HG03135 (cell line): Measurements from ENCODE around the gene FGFRL1.
A peak's percentile ranks its signal among the peaks of the same experiment; 100 is the strongest.
"Not testable (repeated sequence)": the region's sequence is repeated elsewhere in the genome, so short reads cannot be mapped to it uniquely, and the experiment has no call there.

Experiments
- ATAC-seq: cut with Tn5 transposase; IDR thresholded peaks from one replicate; pipeline ENCODE4 v1.9.1; 2021; ENCODE audit warnings: mild to moderate bottlenecking, moderate library complexity; ENCODE audit not compliant: unreplicated experiment

Gene FGFRL1

DNA sequence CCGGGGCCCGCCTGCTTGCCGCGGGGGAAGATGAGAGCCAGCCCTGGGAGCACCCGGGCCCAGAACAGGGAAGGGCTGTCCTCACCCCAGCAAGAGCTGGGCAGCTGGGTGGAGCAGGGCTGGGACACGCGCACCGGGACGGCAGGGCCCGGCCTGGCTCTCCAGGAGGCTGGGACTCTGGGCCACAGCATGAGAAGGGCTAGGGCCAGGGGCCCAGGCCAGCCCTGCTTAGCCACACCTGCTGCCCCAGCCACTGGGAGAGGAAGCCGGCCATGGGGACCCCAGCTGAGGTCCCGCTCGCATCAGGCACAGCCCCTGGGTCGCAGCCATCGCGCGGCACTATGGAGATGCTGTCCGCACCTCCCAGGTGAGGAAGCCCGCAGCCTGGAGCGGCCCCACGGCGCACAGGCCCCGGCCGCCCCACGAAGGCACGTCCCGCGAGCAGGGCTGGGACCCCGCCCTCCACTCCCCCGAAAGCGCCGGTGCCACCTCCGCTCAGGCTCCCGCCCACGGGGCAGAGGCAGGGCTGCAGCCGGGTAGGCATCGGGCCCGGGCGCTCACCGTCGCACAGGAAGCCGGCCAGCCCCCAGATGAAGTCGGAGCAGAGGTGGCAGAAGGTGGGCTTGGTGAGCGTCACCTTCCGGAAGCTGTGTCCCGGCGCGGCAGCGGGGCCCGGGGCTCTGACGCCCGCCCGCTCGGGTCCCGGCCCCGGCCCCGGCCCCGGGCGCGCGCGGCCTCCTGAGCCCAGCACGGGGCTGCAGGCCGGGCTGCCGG lies 38.6 kb upstream of the FGFRL1 start:
- peak; percentile 39 for ATAC-seq

DNA sequence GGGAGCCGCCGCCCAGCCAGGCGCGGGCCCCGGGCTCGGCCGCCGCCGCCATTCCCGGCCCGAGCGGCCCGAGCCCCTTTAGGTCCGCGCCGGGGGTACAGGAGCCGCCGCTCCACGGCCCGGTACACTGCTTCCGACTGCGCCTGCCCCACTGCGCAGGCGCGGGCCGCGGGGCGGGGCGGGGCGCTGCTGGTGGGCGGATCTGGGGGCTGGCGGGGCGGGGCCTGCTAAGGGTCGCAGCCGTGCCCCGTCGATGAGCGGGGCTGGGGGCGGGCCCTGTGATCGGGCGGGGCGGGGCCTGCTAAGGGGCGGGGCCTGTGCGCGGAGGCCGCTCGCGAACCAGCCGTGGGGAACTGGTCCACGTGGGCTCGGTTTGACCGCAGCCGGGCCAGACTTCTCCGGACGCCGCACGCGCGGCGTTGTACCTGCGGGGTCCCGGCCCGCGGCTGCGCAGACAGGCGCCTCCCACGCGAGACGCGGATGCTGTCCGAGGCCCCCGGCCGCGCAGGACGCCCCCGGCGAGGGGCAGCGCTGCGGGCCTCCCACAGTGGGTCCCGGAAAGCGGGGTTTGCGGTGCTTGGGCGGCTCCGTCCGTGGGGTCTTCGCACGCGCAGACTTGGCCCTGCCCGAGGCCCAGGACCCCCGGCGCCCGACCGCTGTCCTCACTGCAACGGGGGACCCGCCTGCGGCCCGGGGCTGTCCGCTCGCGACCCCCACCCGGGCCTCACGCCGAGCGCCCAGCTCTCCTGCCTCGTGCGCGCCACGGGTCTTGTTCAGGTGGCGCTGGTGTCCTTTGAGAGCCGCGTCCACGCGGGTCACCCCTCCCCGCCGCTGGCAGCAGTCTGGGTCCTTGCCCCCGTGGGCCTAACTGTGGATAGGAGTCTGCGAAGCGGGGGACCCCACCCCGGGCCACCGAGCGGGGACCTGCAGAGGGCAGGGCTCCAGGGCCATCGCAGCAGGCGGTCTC lies 37.7 kb upstream of the FGFRL1 start, which contains the start of gene DGKQ:
Gene DGKQ, minus strand, starts transcription at position 139 of the 967 bp plus-strand sequence. Its CDS starts 87 bp downstream, at position 52.
- ATAC-seq = peak; percentile 69

DNA sequence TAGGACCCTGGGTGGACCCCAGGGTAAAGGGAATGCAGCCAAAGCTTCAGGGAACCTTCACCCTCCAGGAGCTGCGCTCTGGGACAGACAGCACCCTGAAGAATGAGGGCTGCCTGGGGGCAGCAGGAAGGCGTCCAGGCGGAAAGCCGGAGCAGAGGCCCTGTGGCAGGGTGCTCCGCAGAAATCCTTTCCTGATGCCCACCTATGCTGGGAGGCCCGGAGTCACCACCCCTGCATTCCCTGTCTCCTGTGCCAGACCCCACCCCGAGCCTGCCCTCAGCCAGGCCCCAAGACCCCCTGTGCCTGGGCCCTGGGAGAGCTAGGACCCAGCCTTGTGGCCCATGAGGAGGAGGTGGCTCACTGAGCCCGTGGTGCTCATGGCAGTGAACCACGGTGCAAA lies 36.8 kb upstream of the FGFRL1 start:
- no peak for ATAC-seq

DNA sequence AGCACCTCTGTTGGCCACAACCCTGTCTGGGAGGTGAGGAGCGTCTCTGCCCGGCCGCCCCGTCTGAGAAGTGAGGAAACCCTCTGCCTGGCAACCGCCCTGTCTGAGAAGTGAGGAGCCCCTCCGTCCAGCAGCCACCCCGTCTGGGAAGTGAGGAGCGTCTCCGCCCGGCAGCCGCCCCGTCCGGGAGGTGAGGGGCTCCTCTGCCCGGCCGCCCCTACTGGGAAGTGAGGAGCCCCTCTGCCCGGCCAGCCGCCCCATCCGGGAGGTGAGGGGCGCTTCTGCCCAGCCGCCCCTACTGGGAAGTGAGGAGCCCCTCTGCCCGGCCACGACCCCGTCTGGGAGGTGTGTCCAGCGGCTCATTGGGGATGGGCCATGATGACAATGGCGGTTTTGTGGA lies 35.4 kb upstream of the FGFRL1 start:
- ATAC-seq = not testable (repeated sequence)

DNA sequence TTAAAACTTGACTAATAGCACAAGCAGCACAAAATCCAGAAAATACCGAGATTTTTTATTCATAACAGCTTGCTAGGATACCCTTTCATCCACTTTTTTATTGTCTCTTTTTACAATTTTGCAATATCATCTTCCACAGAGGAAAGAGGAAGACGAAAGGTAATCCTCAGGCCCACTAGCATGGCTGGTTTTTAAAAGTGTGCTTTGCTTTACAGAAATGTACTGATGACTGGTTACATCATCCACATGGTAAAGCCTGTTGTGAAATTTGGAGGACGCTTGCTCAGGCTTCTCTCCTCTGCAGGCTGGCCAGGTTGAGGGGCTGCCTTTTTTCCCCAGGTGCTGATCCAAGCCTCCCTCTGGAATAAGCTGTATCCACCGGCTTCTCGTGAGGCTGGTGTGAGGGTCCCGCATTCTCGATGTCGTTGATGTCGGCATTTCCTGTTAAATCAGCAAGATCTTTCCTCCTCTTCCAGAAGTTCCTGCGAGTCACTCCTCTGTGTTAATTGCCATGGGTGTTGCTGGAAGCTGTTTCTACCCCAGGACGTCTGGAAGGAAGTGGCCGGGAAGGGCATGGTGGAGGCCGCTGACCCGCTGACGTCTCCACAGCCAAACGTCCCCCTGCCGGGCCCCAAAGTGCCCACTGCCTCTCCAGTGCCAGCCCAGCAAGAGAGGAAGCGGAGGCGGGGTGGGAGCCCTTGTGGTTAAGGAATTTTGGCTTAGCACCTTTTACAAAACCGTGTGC lies 32.3 kb upstream of the FGFRL1 start:
- no peak for ATAC-seq

DNA sequence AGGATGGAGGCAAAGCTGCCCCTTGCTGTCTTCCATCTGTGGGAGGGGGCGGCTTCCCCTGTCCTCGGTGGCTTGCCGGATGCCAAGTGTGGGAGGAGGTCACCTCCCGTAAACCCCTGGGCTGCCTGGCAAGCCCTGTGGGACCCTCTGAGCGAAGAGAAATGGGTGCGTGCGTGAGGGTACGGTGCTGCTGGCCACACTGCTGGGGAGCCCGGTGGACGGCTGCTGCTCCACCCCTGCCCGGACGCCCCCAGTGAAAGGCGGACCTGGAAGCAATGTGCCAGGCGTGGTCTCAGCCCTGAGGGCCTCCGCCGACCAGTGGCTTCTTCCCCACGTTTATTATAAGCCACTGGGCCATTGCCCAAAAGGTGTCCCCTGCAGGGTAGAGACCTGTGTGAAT lies 29.1 kb upstream of the FGFRL1 start:
- no peak for ATAC-seq

DNA sequence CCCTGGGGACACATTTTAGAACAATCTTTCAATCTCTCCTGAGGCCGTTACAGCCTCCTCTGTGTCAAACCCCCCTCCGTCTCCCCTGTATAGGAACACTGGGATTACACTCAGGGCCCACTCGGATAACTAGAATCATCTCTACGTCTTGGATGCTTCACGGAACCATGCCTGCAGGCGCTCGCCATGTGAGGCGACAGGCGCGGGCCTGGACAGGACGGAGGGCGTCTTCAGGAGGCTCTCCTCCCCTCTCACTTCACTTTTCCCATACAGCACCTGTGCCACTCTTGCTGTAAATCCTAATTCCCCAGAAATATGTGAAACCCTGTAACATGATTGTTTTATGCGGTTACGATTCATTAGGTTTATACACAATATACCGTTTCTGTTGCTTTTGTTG lies 28.6 kb upstream of the FGFRL1 start:
- no peak for ATAC-seq

DNA sequence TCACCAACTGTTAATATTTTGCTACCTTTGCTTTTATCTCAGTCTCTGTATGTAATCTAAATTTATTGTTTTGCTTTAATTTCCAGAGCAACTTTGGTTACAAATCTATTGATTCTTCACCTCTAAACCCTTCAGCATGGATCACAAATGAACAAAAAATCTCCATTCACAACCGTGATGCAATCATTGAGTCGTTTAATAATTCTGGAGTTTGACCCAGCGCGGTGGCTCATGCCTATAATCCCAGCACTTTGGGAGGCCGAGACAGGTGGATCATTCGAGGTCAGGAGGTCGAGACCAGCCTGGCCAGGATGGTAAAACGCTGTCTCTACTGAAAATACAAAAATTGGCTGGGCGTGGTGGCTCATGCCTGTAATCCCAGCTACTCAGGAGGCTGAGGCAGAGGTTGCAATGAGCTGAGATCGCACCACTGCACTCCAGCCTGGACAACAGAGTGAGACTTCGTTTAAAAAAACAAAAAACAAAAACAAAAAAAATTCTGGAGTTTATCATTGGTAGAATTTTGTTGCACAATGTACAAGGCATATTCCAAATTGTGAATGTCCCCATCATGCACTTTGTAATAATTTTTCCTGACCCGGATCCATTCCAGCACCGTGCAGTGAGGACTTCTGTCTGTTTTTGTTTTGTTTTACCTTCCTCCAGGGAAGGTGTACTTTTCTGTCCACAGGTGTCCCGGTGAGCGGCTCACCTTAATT lies 26.9 kb upstream of the FGFRL1 start:
- ATAC-seq = no peak

DNA sequence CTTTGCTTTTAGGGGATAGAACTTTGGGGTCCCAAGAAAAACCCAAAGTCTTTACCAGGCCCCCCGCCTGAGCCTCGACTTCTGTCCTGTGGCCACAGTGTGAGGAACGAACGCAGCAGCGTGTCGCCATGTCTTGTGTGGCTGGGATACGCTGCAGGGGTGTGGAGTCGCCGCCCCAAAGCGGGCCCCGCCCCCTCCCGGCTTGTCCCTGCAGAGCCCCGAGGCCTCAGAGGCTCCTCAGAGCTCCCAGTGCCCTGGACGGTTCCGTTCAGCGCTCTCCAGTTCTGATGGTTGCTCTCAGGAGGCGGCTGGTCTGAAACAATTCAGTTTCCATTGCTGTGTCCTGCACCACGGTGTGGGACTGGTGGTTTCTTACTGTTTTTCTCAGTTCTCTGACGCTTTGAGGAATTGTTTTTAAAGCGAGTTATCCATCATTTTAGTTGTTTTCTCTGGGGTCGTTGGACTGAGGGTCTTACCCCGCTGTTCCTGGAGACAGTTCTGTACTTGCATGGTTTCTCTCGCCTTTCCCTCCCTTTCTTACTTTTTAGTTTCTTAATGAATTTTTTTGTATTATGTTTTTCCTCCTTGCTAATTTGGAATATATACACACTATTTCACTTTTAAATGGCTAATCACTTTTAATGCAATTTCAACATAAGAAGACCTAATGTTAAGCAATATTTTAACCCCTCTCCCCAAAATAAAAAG lies 26.1 kb upstream of the FGFRL1 start:
- no peak for ATAC-seq

DNA sequence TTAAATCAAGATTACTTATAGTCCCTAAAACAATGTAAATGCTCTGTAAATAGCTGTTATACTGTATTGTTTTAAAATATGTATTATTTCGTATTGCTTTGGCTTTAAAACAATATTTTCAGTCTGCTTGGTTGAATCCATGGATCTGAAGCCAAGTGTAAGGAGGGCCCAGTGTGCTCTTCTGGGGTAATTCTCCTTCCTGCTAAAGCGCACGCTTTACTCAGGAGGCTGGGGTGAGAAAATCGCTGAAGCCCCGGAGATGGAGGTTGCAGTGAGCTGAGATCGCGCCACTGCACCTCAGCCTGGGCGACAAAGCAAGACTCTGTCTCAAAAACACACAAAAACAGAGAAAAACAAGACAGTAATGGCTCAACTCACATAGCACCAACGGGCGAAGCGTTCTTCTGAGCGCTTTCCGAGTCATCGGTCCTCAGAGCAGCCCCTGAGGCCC lies 25.0 kb upstream of the FGFRL1 start:
- peak; percentile 17 for ATAC-seq

DNA sequence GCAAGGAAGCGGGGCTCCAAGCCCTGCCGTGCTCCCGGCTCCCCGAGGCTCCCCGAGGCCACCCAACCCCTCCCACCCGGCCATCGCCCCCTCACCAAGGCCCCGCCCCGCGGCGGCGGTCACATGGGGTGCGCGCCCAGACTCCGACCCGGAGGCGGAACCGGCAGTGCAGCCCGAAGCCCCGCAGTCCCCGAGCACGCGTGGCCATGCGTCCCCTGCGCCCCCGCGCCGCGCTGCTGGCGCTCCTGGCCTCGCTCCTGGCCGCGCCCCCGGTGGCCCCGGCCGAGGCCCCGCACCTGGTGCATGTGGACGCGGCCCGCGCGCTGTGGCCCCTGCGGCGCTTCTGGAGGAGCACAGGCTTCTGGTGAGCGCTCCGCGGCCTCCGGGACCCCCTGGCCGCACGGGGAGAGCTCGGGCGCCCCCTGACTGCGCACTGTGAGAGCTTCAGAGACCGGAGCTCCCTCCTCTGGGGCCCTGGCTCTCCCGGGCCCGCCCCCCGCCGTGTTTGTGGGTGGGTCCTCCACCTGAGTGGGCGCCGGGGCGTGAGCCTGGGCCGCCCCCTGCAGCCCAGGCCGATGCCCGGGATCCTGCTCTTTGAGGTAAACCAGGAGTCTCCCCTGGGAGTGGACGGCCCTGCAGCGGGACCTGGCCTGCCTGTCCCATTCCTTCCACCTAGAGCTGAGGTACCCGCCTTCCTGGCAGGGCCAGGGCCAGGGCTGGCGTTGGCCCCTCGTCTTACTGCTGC lies 24.4 kb upstream of the FGFRL1 start, which contains the start of gene IDUA:
Gene IDUA, plus strand, starts transcription at position 166 of the 745 bp plus-strand sequence. Its CDS starts 41 bp downstream, at position 207.
- peak; percentile 64 for ATAC-seq

DNA sequence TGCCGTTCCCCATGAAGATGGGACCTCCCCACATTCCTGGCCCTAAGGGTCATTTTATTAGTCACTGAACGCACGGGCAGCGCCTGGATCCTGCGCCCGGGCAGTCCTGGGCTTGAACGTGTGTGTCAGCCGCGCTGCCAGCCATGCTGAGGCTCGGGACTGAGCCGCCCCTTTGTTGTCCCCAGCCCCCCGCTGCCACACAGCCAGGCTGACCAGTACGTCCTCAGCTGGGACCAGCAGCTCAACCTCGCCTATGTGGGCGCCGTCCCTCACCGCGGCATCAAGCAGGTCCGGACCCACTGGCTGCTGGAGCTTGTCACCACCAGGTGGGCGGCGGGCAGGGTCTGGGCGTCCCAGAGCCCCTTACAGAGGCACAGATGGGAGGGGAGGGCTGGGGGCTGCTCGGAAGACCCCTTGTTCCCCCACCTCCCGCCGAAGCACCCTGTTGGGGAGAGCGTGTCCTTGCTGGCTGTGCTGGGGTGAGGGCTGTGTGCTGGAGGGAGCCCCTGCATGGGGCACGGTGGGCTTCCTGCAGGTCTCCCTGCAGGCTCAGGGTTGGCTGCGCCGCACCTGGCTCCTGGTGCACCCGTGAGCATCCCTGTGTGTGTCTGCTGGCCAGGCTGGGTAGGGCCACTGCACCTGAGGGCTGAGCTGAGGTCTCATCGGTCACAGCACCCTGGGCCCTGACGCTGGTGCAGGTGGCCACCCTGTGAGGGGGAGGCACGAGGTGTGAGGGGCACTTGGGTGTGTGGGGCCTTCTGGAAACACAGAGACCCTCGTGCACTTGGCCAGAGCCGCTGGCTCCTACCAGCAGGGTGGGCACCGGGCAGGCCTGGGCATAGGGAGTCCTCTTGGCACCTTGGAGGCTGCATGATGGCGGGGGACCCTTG lies 23.6 kb upstream of the FGFRL1 start:
- no peak for ATAC-seq

DNA sequence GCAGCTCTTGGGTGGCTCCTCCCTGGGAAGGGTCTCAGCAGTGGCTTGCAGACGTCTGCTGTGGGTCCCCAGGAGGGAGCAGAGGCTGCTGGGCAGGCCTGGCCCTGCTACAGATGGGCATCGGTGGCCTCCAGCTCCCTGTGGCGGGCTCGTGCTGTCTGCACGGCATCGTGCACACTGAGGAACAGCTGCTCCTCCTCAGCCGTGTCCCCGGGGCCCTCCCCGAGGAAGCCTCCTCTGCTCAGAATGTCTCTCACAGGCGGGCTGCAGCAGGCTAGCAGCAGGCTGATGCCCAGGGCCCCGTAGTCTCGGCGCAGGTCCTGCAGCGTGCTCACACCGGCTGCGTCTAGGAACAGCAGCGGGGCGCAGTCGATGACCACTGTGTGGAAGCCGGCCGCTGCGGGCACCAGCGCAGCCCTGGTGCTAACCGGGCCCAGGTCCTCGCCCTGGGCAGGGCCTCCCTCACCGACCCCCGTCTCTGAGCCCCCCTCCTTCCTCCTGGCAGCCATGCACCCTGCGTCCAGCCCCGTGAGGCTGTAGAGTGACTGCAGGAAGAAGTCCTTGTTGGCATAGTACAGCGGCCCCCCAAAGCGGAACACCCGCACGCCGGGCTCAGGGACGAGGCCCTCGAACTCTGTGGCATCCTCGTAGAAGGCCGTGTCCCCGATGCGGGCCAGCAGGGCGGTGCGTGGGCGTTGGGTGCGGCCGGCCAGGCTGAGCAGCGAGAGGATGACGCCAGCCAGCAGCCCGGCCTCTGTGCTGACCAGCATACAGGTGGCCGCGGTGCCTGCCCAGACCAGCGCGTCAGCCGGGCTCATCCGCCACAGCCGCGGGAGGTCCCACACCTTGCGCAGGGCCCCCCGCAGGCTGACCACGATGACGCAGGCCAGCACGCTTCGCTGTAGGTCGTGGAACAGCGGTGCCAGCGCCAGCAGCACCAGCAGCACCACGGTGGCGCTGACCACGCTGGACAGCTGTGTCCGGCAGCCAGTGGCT lies 22.4 kb upstream of the FGFRL1 start:
- ATAC-seq = no peak

DNA sequence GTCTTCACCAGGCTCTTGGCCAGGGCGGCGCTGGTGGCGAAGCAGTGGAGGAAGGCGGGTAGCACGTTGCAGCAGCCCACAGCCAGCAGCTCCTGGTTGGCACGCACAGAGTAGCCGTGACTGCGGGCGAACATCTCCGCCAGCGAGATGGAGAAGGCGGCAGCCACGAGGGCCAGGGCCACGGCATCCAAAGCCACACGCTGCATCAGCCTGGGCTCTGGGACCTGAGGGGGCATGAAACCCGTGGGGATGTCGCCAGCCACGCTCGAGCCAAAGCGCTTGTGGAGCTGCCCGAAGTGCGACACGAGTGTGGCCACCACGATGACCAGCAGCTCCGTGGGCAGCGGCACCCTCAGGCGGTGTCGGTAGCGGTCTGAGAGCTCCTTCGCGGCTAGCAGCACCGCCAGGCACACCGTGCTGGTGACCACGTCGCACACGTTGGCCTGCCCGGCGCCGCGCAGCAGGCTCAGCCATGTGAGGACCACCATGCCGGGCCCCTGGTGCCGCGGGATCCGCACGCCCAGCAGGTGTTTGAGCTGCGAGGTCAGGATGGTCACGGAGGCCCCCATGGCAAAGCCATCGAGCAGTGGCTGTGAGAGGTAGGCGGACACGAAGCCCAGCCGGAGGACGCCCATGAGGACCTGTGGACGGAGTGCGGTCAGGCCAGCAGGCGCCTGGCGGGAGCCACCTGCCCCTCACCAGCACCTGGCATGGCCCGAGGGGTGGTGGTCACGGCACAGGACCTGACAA lies 21.5 kb upstream of the FGFRL1 start:
- no peak for ATAC-seq

DNA sequence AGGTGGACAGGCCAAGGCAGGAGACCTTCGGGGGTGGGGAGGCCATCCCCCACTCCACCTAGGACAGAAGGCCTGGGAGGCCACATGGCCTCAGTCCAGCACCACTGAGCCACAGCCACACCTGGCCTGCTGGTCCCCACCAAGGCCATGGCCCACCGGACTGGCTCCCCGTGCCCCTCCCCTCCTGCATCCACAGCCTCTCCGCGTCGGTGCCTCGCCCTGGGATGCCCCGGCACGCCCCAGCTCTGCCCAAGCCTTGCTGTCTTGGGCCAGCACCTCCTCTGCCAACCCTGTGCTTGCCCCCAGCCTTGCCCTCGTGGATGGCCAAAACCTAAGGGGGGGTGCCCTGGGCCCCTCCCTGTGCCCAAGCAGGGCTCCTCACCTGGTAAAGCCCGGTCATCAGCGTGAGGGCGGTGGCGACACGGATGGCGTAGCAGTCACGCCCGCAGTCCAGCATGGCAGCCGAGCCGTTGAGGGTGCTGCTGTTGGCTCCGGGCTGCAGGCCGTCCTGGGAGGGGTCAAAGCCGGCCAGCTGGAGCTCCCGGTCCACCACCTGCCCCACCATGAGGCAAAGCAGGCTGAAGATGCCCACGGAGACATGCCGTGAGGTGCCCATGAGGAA lies 20.6 kb upstream of the FGFRL1 start:
- no peak for ATAC-seq
